8988T (cell line): ENCODE data around the gene ST6GALNAC3.
"Not testable (repeated sequence)": the region's sequence is repeated elsewhere in the genome, so short reads cannot be mapped to it uniquely, and the experiment has no call there.

Experiments used
- DNase-seq: peaks from one replicate; pipeline ENCODE4 v3.0.0; 2011

ST6GALNAC3 gene

GRCh38 chr1:76109901-76110560 lies 35.5 kb downstream of the ST6GALNAC3 start:
- DNase-seq: no peak

GRCh38 chr1:76110666-76111065 lies 36.1 kb downstream of the ST6GALNAC3 start:
- DNase-seq: no peak

DNA sequence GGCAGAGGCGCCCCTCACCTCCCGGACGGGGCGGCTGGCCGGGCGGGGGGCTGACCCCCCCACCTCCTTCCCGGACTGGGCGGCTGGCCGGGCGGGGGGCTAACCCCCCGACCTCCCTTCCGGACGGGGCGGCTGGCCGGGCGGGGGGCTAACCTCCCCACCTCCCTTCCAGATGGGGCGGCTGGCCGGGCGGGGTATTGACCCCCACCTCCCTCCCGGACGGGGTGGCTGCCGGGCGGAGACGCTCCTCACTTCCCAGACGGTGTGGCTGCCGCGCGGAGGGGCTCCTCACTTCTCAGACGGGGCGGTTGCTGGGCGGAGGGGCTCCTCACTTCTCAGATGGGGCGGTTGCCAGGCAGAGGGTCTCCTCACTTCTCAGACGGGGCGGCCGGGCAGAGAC lies 37.8 kb downstream of the ST6GALNAC3 start:
- not testable (repeated sequence) for DNase-seq

DNA sequence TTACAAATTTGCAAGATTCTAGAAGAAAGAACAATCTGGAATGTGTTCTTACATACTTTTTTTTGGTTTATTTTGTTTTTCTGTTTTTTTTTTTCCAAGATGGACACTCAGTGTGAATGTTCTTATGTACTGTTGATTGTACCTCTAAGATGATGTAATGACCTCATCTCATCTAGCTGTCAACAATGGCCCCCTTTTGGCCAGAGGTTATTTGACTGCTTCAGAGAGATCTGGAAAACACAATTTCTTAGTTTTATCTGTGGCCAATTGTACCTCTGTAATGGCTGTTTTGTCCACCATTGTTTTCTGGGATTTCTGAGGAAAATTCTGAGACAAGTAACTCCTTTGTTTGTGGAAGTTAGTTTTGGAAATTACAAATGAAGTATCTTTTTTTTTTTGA lies 38.9 kb downstream of the ST6GALNAC3 start:
- no peak for DNase-seq

- no peak for DNase-seq
Observed at GRCh38 chr1:76115171-76115570, 40.6 kb downstream of the ST6GALNAC3 start.

- no peak for DNase-seq
Observed at GRCh38 chr1:76121850-76122249, 47.3 kb downstream of the ST6GALNAC3 start.

GRCh38 chr1:76122271-76122670 lies 47.7 kb downstream of the ST6GALNAC3 start:
- DNase-seq: no peak

GRCh38 chr1:76123411-76124064 lies 49.0 kb downstream of the ST6GALNAC3 start:
- not testable (repeated sequence) for DNase-seq

DNA sequence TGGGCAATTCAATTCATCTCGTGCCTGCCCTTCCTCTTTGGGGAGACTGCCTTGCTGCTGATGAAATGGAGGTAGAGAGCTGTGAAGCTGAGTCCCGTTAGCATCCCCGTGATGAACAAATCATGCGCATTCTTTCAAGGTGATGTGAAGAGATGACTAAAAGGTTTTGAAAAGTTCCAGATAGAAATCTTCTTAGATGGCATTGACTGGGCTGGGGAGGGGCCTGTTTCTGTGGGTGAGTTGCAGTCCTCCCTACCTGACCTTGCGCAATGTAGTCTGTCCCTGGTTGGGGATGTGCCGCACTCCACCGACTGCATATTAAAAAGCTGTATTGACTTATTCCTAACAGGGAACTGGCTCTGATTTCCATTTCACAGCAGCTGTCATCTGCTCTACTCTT lies 49.6 kb downstream of the ST6GALNAC3 start:
- no peak for DNase-seq

DNA sequence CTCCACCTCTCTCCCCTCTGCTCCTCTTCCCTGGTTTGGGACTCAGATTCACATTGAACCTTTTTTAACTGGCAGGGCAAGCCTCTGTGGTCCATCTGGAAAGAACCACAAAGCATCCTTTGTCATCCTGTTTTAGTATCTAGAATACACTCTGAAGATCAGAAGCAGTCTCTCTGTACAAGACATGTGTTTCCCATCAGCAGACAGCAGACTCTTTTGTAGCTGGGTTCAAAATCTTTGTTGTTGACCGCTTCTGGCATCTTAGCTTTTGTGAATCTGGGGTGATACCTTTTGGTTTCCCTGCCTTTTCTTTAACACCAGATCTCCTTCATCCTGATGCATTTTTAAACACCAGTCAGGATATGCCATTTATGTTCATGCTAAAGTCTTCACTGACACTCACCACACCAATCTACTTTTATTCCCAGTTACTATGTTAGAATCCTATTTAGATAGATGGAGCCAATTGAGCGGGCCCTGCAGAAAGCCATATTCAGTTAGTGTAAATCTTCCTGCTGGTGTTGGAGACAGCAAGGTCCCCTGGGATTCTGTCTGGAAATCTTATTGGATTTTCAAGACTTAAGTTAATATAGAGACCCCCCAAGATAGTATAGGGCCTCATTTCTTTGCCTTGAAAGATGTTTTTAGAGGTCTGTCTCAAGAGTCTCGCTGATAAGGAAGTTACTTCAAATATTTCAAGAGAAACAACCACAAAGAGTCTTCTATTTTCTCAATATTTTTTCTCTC lies 51.1 kb downstream of the ST6GALNAC3 start:
- no peak for DNase-seq

DNA sequence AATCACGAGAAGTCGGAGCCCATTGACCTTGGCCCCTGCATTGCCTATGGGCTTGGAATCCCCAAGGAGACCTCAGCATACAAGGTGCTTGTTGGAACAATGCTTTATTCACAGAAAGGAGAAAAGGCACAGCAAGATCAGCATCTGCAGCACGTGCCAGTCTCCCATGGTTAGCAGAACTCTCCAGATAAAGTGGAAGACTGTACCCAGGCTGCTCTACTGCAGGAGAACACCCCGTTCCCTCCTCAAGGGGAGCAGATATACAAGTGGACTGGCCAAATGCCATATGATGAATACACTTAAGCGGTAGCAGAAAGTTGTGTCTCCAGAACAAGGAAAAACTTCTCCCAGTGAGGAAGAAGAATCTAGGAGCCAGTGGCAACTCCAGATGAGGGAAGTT lies 53.5 kb downstream of the ST6GALNAC3 start:
- no peak for DNase-seq

GRCh38 chr1:76129731-76130130 lies 55.2 kb downstream of the ST6GALNAC3 start:
- DNase-seq: no peak

DNA sequence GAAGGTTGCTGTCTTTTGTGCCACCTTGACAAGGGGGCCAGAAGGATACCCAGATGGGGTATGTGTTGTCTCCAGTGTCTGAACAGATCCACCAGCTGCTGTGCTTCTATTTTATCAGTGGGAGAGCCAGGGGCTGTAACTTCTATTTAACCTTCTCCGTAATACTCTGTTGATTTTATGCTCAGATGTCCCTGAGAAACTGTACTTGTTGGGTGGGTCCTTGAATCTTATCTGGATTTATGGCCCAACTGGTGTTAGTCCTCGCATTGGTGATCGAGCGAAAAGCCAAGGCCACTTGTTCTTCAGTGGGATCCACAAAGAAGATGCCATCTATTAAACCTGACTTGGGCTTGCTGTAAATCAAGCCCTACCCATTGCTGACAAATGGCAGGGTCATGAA lies 56.4 kb downstream of the ST6GALNAC3 start:
- DNase-seq: no peak

GRCh38 chr1:76133977-76134376 lies 59.4 kb downstream of the ST6GALNAC3 start:
- no peak for DNase-seq

GRCh38 chr1:76135835-76136234 lies 61.3 kb downstream of the ST6GALNAC3 start:
- no peak for DNase-seq

DNA sequence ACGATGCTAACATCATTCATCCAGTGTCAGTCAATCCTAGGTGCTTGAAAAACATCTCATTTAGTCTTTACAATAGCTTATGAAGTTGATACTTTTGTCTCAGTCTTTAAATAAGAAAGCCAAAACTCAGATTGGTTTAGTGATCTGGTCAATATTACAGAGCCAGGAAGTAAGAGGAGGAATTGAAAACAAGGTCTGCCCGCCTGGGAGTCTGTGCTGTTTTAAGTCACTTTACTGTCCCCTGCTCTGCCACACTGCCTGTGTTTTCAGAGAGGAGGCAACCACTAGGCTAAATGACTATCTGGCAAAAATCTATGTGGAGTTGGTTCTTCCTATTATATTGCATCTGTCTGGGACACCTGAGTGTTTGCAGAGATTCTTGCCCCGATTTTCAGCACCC lies 62.3 kb downstream of the ST6GALNAC3 start:
- DNase-seq: no peak

DNA sequence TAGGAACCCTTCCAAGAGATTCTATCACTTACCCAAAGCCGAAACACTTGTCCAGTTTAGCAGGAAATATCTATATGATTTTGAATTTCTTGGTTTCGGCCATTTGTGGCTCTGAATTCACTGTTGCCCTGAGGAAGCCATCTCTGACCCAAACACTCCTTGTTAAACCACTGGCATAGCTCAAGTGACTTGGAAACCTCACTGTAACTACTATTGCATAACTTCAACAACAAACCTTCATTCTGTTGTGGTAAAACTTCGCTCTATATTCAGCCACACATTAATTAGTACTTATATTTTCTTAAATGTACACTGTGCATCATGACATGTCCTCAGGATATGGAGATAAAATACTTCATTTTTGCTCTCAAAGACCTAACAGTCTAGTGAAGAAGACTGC lies 63.2 kb downstream of the ST6GALNAC3 start:
- DNase-seq: no peak

GRCh38 chr1:76138217-76138616 lies 63.7 kb downstream of the ST6GALNAC3 start:
- no peak for DNase-seq

- no peak for DNase-seq
Observed at GRCh38 chr1:76140227-76140626, 65.7 kb downstream of the ST6GALNAC3 start.

DNA sequence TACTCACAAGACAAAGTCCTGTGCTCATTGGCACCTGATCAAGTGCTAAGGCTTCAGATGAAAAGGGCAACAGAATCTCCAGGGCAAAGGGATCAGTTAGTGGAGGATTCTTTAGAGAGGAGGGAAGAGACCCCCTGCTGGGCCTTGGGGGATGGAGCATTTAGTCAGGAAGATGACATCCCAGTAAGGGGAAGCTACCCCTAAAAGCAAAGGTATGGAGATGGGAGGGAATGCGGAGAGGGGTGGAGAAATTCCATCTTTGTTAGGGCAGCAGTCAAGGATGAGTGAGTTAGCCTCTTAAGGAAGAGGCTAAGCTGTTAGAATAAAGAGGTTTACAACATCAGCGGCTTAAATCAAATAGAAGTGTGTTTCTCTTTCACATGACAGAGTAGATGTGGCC lies 67.4 kb downstream of the ST6GALNAC3 start:
- no peak for DNase-seq

DNA sequence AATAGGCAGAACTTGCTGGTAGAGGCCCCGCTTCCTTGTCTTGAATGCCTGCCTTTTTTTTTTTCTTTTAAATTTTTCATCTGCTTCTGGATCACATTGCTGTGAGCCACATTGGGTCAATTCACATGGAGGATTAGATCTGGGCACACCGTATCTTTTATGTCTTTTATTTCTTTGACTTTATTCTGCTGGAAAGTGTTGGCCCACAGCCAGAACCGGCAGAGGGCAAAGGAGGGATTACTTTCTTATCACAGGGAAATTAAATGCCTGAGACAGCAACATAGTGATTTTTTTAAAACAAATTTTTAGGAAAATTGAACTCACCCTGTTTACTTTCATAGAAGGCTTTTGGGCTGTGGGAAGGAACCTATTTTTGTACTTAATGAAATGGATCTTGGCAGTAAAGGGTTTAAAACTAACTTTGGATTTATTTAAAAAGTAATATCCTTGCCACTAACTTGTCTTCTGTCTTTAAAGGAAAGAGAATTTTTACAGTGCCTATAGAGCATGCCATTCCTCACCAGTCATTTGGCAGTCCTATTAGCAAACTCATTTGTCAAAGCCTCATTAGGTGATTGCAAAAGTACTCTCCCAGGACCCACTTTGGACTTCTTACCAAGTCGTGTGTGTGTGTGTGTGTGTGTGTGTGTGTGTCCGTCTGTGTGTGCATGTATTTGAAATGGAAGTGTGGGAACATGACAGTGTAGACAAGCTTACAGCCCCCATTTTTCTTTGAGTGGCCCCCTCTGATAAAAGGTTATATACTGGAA lies 68.4 kb downstream of the ST6GALNAC3 start:
- DNase-seq: no peak

- no peak for DNase-seq
Observed at GRCh38 chr1:76144247-76144646, 69.7 kb downstream of the ST6GALNAC3 start.

- no peak for DNase-seq
Observed at GRCh38 chr1:76145332-76145731, 70.8 kb downstream of the ST6GALNAC3 start.
